Measurements from ENCODE around the gene PIK3CD. TPM values are rescaled to one million over a fixed set of nuclear protein-coding genes. Genes with fewer than 3 reads are reported as not detected.

PIK3CD gene
- total RNA-seq, 1 experiment from 2014 or later: 2.6 TPM

GRCh38 chr1:9626201-9626608, 25.3 kb upstream of the PIK3CD start:
- DNase-seq: no peak
- CTCF ChIA-PET: interaction anchor here (0.6 to 1.7 kb wide), 3 partner anchors 10 to 466 kb away, joined by 3 to 7 read pairs (median 4); no protein-coding TSS in a partner anchor
- no peaks in the 10 kb centered on the region for H3K4me1 Mint-ChIP-seq (ENCODE audit: low read depth, unreplicated experiment)
- H3K27ac Mint-ChIP-seq (ENCODE audit: unreplicated experiment): no peak overlapping the region
- peaks cover 63% of the 10 kb centered on the region for H3K27me3 Mint-ChIP-seq (ENCODE audit: unreplicated experiment)
- no peak for TF ChIP-seq CTCF (IDR thresholded peaks at IDR 0.05; ENCODE audit: unreplicated experiment)
- BruUV-seq (replicated peaks): no TSS peak
- no peaks in the 10 kb centered on the region for H3K9me3 Mint-ChIP-seq (ENCODE audit: low read depth, unreplicated experiment)
- H3K36me3 Mint-ChIP-seq (ENCODE audit: insufficient read depth, unreplicated experiment): no peaks in the 10 kb centered on the region
- H3K4me3 Mint-ChIP-seq (ENCODE audit: low read depth, unreplicated experiment): no peak overlapping the region
- intact Hi-C loops (cut with micrococcal nuclease; ENCODE audit: unreplicated experiment): no loop called here

GRCh38 chr1:9628541-9629444, 22.7 kb upstream of the PIK3CD start:
- Mint-ChIP-seq H3K4me1 (ENCODE audit: low read depth, unreplicated experiment) (no peaks in the 10 kb centered on the region), H3K27me3 (ENCODE audit: unreplicated experiment) (peaks cover 56% of the 10 kb centered on the region), H3K4me3 (ENCODE audit: low read depth, unreplicated experiment) (no peak overlapping the region), H3K36me3 (ENCODE audit: insufficient read depth, unreplicated experiment) (no peaks in the 10 kb centered on the region), H3K9me3 (ENCODE audit: low read depth, unreplicated experiment) (no peaks in the 10 kb centered on the region), H3K27ac (ENCODE audit: unreplicated experiment) (no peak overlapping the region)
- TF ChIP-seq CTCF (IDR thresholded peaks at IDR 0.05; ENCODE audit: unreplicated experiment): no peak
- CTCF ChIA-PET: interaction anchor here (1.0 kb wide), 1 partner anchor 96 kb away, joined by 3 read pairs; no protein-coding TSS in a partner anchor
- BruUV-seq (replicated peaks): no TSS peak
- no peak for DNase-seq
- intact Hi-C loops (cut with micrococcal nuclease; ENCODE audit: unreplicated experiment): no loop called here

GRCh38 chr1:9629445-9630201, 21.9 kb upstream of the PIK3CD start:
- Mint-ChIP-seq H3K27me3 (ENCODE audit: unreplicated experiment) (peaks cover 47% of the 10 kb centered on the region), H3K4me3 (ENCODE audit: low read depth, unreplicated experiment) (no peak overlapping the region), H3K27ac (ENCODE audit: unreplicated experiment) (no peak overlapping the region), H3K36me3 (ENCODE audit: insufficient read depth, unreplicated experiment) (no peaks in the 10 kb centered on the region), H3K9me3 (ENCODE audit: low read depth, unreplicated experiment) (no peaks in the 10 kb centered on the region), H3K4me1 (ENCODE audit: low read depth, unreplicated experiment) (no peaks in the 10 kb centered on the region)
- no peak for TF ChIP-seq CTCF (IDR thresholded peaks at IDR 0.05; ENCODE audit: unreplicated experiment)
- BruUV-seq (replicated peaks): no TSS peak
- CTCF ChIA-PET: no interaction called here
- DNase-seq: no peak
- intact Hi-C loops (cut with micrococcal nuclease; ENCODE audit: unreplicated experiment): no loop called here

GRCh38 chr1:9630331-9631111, 21.0 kb upstream of the PIK3CD start:
- TF ChIP-seq CTCF (IDR thresholded peaks at IDR 0.05; ENCODE audit: unreplicated experiment): no peak
- Mint-ChIP-seq H3K4me3 (ENCODE audit: low read depth, unreplicated experiment) (no peak overlapping the region), H3K9me3 (ENCODE audit: low read depth, unreplicated experiment) (peaks cover 2% of the 10 kb centered on the region), H3K4me1 (ENCODE audit: low read depth, unreplicated experiment) (no peaks in the 10 kb centered on the region), H3K27me3 (ENCODE audit: unreplicated experiment) (peaks cover 43% of the 10 kb centered on the region), H3K36me3 (ENCODE audit: insufficient read depth, unreplicated experiment) (no peaks in the 10 kb centered on the region), H3K27ac (ENCODE audit: unreplicated experiment) (no peak overlapping the region)
- intact Hi-C loops (cut with micrococcal nuclease; ENCODE audit: unreplicated experiment): no loop called here
- no TSS peak for BruUV-seq (replicated peaks)
- DNase-seq: no peak
- CTCF ChIA-PET: interaction anchor here (0.7 kb wide), 1 partner anchor 33 kb away, joined by 3 read pairs; no protein-coding TSS in a partner anchor
